GM12878 (cell line): Measurements from ENCODE around the gene UTP25.
"Not testable (repeated sequence)": the region's sequence is repeated elsewhere in the genome, so short reads cannot be mapped to it uniquely, and the experiment has no call there.

Experiments used
- CHD4 ChIP-seq: fragments of 200-600 bp; sonication (generic); IDR thresholded peaks from 2 replicates; pipeline ENCODE4 v1.6.1; 2016; ENCODE audit warnings: mild to moderate bottlenecking
- CREM ChIP-seq: IDR thresholded peaks from 2 replicates; pipeline ENCODE4 v1.6.1; 2014; ENCODE audit warnings: antibody characterized with exemption, low read depth
- EGR1 ChIP-seq, 2 experiments: IDR thresholded peaks; 1 replicate in 1 of 2; 2 replicates in 1 of 2; pipeline ENCODE4 v1.6.1; 2011 to 2012; ENCODE audit warnings: low read depth in 2 of 2, low read length in 2 of 2, borderline replicate concordance in 1 of 2, mild to moderate bottlenecking in 1 of 2, moderate library complexity in 1 of 2
- ESRRA ChIP-seq: IDR thresholded peaks from 2 replicates; pipeline ENCODE4 v1.6.1; 2012; ENCODE audit warnings: mild to moderate bottlenecking, low read length, improper control_type of control experiment
- ETV6 ChIP-seq, 2 experiments: fragments of 450-650 bp in 1 of 2; IDR thresholded peaks in 1 of 2; conservative IDR thresholded peaks in 1 of 2; 2 replicates each; pipeline ENCODE4 v1.6.1; 2014; ENCODE audit warnings: antibody characterized with exemption in 1 of 2, borderline replicate concordance in 1 of 2, low read depth in 1 of 2, mild to moderate bottlenecking in 1 of 2, moderate library complexity in 1 of 2
- FOS ChIP-seq: IDR thresholded peaks from 3 replicates; pipeline ENCODE4 v1.6.1; 2011; ENCODE audit warnings: borderline replicate concordance; ENCODE audit not compliant: insufficient read length; ENCODE audit errors: extremely low read depth
- MEF2B ChIP-seq: fragments of 450-650 bp; IDR thresholded peaks from 2 replicates; pipeline ENCODE4 v1.6.1; 2018; ENCODE audit warnings: mild to moderate bottlenecking, moderate library complexity; ENCODE audit not compliant: partially characterized antibody, poor library complexity, severe bottlenecking
- NFYB ChIP-seq: IDR thresholded peaks from 2 replicates; pipeline ENCODE4 v1.6.1; 2011; ENCODE audit warnings: low read depth, mild to moderate bottlenecking, low read length, improper control_type of control experiment, moderate library complexity; ENCODE audit not compliant: insufficient read depth
- POLR2A ChIP-seq: IDR thresholded peaks from 2 replicates; pipeline ENCODE4 v1.6.1; 2011; ENCODE audit warnings: low read depth, mild to moderate bottlenecking, low read length
- POLR2AphosphoS5 ChIP-seq: IDR thresholded peaks from 2 replicates; pipeline ENCODE4 v1.6.1; 2011; ENCODE audit warnings: mild to moderate bottlenecking, low read length, inconsistent platforms
- RAD51 ChIP-seq: fragments of 450-650 bp; IDR thresholded peaks from 2 replicates; pipeline ENCODE4 v1.6.1; 2016; ENCODE audit warnings: moderate library complexity, mild to moderate bottlenecking, inconsistent platforms
- SMC3 ChIP-seq: IDR thresholded peaks from 2 replicates; pipeline ENCODE4 v1.6.1; 2011; ENCODE audit warnings: low read length, improper control_type of control experiment, borderline replicate concordance
- TF ChIP-seq, protein P1 (sequence below), 3 experiments: IDR thresholded peaks in 2 of 3; conservative IDR thresholded peaks in 1 of 3; 2 replicates each; pipeline ENCODE4 v1.5.1; 2011; ENCODE audit warnings: low read depth in 3 of 3, low read length in 3 of 3, mild to moderate bottlenecking in 3 of 3, control low read depth in 2 of 3, moderate library complexity in 2 of 3, inconsistent platforms in 1 of 3, mixed read lengths in 1 of 3; ENCODE audit not compliant: control insufficient read depth in 2 of 3, insufficient read depth in 1 of 3; ENCODE audit errors: extremely low read depth in 1 of 3
- TF ChIP-seq, protein P2 (sequence below): IDR thresholded peaks from 2 replicates; pipeline ENCODE4 v1.6.1; 2012; ENCODE audit warnings: mild to moderate bottlenecking, low read depth, low read length

GRCh38 chr1:209793711-209794110, 34.1 kb upstream of the UTP25 start:
- not testable (repeated sequence) for TF ChIP-seq ESRRA; EGR1 (IDR thresholded peaks at IDR 0.05; ENCODE audit: borderline replicate concordance in 1 of 2, low read depth in 2 of 2, low read length in 2 of 2); CREM; ETV6 (conservative IDR thresholded peaks at IDR 0.05 in 1 of 2, IDR thresholded peaks at IDR 0.05 in 1 of 2; ENCODE audit: borderline replicate concordance in 1 of 2, low read depth in 1 of 2); CHD4; POLR2A; MEF2B; RAD51; POLR2AphosphoS5; FOS; NFYB; SMC3
- TF ChIP-seq, protein P1, sequence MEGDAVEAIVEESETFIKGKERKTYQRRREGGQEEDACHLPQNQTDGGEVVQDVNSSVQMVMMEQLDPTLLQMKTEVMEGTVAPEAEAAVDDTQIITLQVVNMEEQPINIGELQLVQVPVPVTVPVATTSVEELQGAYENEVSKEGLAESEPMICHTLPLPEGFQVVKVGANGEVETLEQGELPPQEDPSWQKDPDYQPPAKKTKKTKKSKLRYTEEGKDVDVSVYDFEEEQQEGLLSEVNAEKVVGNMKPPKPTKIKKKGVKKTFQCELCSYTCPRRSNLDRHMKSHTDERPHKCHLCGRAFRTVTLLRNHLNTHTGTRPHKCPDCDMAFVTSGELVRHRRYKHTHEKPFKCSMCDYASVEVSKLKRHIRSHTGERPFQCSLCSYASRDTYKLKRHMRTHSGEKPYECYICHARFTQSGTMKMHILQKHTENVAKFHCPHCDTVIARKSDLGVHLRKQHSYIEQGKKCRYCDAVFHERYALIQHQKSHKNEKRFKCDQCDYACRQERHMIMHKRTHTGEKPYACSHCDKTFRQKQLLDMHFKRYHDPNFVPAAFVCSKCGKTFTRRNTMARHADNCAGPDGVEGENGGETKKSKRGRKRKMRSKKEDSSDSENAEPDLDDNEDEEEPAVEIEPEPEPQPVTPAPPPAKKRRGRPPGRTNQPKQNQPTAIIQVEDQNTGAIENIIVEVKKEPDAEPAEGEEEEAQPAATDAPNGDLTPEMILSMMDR (IDR thresholded peaks at IDR 0.05 in 2 of 3, conservative IDR thresholded peaks at IDR 0.05 in 1 of 3; ENCODE audit: control insufficient read depth in 2 of 3, extremely low read depth in 1 of 3, insufficient read depth in 1 of 3, low read depth in 3 of 3, low read length in 3 of 3): not testable (repeated sequence)
- TF ChIP-seq, protein P2, sequence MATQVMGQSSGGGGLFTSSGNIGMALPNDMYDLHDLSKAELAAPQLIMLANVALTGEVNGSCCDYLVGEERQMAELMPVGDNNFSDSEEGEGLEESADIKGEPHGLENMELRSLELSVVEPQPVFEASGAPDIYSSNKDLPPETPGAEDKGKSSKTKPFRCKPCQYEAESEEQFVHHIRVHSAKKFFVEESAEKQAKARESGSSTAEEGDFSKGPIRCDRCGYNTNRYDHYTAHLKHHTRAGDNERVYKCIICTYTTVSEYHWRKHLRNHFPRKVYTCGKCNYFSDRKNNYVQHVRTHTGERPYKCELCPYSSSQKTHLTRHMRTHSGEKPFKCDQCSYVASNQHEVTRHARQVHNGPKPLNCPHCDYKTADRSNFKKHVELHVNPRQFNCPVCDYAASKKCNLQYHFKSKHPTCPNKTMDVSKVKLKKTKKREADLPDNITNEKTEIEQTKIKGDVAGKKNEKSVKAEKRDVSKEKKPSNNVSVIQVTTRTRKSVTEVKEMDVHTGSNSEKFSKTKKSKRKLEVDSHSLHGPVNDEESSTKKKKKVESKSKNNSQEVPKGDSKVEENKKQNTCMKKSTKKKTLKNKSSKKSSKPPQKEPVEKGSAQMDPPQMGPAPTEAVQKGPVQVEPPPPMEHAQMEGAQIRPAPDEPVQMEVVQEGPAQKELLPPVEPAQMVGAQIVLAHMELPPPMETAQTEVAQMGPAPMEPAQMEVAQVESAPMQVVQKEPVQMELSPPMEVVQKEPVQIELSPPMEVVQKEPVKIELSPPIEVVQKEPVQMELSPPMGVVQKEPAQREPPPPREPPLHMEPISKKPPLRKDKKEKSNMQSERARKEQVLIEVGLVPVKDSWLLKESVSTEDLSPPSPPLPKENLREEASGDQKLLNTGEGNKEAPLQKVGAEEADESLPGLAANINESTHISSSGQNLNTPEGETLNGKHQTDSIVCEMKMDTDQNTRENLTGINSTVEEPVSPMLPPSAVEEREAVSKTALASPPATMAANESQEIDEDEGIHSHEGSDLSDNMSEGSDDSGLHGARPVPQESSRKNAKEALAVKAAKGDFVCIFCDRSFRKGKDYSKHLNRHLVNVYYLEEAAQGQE: not testable (repeated sequence)
